HG02885 (cell line): Measurements from ENCODE around the gene RABL6.
A peak's percentile ranks its signal among the peaks of the same experiment; 100 is the strongest.
"Not testable (repeated sequence)": the region's sequence is repeated elsewhere in the genome, so short reads cannot be mapped to it uniquely, and the experiment has no call there.

ENCODE experiments used
- ATAC-seq: cut with Tn5 transposase; IDR thresholded peaks from one replicate; pipeline ENCODE4 v1.9.1; 2021; ENCODE audit warnings: mild to moderate bottlenecking; ENCODE audit not compliant: unreplicated experiment, poor library complexity

RABL6 gene

GRCh38 chr9:136807281-136808074 lies at the start of gene RABL6:
Gene RABL6, plus strand, starts transcription at chr9:136807948. Its CDS starts 249 bp downstream, at chr9:136808197.
- ATAC-seq = peak; percentile 87

- ATAC-seq = no peak
Observed at GRCh38 chr9:136759001-136759400, 48.7 kb upstream of the RABL6 start.

GRCh38 chr9:136759436-136760325 lies 48.1 kb upstream of the RABL6 start:
- no peak for ATAC-seq

- ATAC-seq = no peak
Observed at GRCh38 chr9:136760424-136760823, 47.3 kb upstream of the RABL6 start.

GRCh38 chr9:136760834-136761544 lies 46.8 kb upstream of the RABL6 start:
- not testable (repeated sequence) for ATAC-seq

GRCh38 chr9:136761545-136761981 lies 46.2 kb upstream of the RABL6 start:
- ATAC-seq = no peak

GRCh38 chr9:136762221-136762691 lies 45.5 kb upstream of the RABL6 start:
- ATAC-seq = no peak

- no peak for ATAC-seq
Observed at GRCh38 chr9:136762915-136763648, 44.7 kb upstream of the RABL6 start.

- ATAC-seq = no peak
Observed at GRCh38 chr9:136763649-136764035, 44.1 kb upstream of the RABL6 start.

GRCh38 chr9:136764301-136764891 lies 43.4 kb upstream of the RABL6 start, which contains the start of gene LCN15:
Gene LCN15, minus strand, starts transcription at chr9:136764518. Its CDS starts 30 bp downstream, at chr9:136764488.
- ATAC-seq = no peak

GRCh38 chr9:136765041-136765440 lies 42.7 kb upstream of the RABL6 start:
- ATAC-seq = no peak

GRCh38 chr9:136765745-136766409 lies 41.9 kb upstream of the RABL6 start:
- not testable (repeated sequence) for ATAC-seq

GRCh38 chr9:136766410-136767120 lies 41.2 kb upstream of the RABL6 start:
- not testable (repeated sequence) for ATAC-seq

GRCh38 chr9:136769710-136770191 lies 38.0 kb upstream of the RABL6 start:
- no peak for ATAC-seq

GRCh38 chr9:136771907-136772415 lies 35.8 kb upstream of the RABL6 start:
- no peak for ATAC-seq

GRCh38 chr9:136773386-136774044 lies 34.2 kb upstream of the RABL6 start:
- ATAC-seq = no peak

GRCh38 chr9:136774416-136775045 lies 33.2 kb upstream of the RABL6 start:
- no peak for ATAC-seq
